Right renal pelvis (tissue), 4 donors: Measurements from ENCODE around the gene FMN2. TPM values are rescaled to one million over a fixed set of nuclear protein-coding genes. Genes with fewer than 3 reads are reported as not detected.

Source experiments
- DNase-seq, 4 donors: peaks; one replicate each; pipeline ENCODE4 v3.0.0-alpha.2; 2013; ENCODE audit warnings: low read depth in 4 of 4, low spot score in 3 of 4, missing footprints in 1 of 4
- polyA plus RNA-seq, 4 donors: library from polyadenylated mRNA; unstranded; fragments of 120-200 nt; gene quantifications; one replicate each; pipeline ENCODE4 v1.2.1, GENCODE V29; 2013; ENCODE audit not compliant: insufficient read length in 4 of 4

The FMN2 gene
- polyA plus RNA-seq, 4 donors, result 5.3 to 9.3 (median 8.0) TPM

DNA sequence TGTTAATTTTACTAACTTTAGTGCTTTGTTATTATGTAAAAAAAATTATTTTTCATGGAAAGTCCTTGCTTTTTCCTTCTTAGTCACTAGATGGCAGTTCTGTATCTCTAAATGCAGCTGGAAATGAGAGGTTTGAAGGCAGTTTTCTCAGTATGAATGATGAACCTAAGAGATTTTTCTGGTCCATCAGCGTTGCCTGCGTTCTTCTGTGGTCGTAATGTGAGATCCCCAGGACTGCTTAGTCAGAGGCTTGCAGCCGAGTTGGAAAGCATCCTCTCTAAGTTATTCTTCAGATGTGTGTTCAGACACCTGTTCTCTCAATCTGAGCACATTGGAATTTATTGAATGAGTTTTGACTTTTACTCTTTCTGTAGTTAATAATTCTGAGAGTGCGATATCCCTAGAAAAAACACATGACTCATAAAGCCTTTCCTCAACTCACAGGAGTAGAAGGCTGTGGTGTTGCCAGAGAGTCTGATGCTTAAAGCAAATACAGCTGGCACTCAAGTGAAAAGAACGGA is 99.3 kb downstream of the FMN2 start:
- DNase-seq, result peak in 3 of 4 donors; percentile 7 to 20 (median 10)

DNA sequence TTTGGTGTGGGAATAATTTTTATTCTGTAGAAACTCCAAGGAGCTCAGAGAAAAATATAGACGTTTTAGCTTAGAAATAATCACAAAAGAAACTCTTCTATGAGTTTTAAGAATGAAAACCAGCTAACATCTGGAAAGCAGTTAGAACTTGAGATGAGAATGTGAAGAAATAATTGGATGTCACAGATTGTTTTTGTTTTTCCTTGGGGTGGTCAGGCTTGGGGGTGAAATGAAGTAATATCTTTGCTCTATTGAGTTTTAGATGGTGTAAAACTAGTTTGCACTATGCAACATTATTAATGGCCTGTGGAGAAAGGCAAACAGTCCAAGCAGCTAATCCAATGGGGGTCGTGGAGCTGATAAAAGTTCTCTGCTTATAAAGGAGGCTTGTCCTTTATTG is 101.2 kb downstream of the FMN2 start:
- DNase-seq, result no peak

DNA sequence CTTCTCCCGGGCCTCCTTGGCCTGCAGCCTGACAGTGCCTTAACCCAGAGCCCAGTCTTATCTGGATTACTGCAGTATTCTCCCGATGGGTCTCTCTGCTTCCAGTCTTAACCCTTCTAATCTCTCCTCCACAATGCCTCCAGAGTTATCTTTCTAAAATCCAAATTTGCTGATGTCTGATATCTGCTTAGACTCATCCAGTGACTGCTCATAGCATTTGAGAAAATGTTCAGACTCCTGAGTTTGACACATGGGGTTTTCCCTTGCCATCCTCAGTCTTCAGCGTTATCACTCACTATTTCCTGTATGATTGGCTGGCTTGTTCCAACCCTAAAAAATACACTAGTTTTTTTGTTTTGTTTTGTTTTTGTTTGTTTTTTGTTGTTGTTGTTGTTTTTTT is 102.0 kb downstream of the FMN2 start:
- no peak for DNase-seq

DNA sequence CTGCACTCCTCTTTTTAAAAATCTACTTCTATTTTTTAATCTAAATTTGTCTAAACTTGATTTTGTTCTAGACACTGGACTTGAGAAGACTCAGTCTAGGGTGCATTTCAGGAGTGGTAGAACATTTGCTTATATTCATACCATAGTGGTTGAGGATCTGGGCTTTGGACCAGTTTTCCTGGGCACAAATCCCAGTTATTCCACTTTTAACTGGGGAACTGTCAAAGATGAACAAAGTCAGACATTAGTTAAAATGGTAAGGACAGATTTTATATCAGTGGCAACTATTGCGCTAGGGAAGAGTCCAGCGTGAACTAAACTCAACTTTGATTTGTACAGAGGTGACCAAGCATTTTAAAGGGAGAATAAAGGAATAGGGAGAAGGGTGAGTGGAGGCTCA is 102.4 kb downstream of the FMN2 start:
- no peak for DNase-seq

DNA sequence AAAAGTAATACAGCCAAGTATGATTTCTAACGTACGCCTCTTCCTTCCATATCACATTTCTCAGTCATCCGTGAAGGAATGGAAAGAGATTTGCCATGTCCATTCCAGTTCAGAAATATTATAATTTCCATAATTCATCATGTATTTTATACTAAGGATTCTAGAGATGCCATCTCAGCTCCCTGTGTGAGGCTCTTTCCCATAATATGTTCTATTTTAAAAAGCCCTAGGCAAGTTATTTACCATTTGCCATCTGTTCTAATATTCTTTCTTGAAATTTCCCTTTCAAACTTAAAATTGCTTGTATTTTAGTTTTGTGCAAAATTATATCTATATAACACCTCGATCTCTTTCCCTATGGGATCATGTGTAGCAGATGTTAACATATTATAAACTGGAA is 106.7 kb downstream of the FMN2 start:
- no peak for DNase-seq

DNA sequence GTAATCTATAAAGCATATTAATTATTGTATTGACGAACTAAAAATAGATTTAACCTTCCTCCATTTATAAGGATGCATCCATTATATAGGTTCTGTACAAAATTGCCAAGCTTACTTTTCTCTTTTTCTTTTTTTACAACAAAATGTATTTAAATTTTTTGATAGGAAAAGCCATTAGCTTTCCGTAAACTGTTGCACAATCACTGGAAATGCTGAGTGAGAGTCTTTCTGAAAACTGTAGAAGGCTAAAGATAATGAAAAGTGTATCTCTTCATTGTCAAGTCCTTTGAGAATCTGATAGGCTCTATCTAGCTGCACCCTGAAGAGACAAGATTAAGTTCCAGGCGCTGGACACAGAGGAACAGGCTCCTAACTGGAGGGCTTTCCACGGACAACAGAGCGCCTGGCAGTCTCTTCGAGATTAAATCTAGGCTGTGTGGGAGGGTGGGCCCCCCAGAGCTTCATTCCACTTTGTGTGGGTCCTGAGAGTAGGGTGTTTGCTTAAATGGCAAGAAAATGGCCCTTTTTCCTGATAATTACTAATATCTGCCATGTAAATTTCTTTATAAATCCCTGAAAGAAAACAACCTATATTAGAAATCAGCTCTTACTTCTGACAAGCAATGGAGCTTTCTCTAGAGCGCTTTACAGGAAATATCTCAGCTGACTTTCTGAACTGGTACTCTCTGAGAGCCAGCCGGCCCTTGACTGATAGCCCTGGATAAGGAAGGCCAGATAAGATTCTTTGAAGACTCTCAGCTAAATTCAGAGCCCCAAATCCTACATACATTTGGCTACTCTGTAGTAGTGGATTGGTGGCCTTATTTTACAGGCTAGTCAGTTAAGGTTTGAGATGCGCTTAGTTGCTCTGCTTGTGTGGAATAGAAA is 108.3 kb downstream of the FMN2 start:
- DNase-seq, result no peak

DNA sequence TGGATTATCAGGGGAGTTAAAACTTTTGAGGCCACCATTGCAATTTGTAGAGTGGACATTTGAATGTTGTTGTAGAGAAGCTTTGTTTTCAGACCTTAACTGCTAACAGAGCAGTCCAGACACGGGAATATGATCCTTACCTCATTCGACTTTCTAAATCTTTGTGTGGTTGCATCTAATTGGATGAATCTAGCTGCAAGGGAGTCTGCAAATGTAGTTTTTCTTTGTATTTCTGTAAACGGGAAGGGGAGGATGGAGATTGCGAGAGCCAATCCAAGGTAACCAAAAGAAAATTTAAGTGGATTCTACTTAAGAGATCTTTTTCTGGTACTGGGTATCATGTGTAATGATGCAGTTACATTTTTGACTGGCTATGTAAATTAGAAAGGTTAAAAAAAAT is 110.2 kb downstream of the FMN2 start:
- DNase-seq, result no peak

DNA sequence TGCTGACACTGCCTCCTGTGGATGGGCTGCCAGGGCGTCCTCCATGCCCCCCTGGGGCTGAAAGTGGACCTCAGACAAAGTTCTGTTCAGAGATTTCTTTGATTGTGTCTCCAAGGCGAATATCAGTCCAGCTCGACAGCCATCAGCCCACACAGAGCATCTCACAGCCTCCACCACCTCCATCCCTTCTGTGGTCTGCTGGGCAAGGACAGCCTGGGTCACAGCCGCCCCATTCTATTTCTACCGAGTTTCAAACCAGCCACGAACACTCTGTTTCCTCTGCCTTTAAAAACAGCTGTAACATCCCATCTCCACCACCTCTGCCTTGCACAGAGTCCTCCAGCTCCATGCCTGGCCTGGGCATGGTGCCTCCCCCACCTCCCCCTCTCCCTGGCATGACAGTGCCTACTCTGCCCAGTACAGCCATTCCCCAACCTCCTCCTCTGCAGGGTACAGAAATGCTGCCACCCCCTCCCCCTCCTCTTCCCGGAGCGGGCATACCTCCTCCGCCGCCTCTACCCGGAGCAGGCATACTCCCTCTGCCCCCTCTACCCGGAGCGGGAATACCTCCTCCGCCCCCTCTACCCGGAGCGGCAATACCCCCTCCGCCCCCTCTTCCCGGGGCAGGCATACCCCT is 115.5 kb downstream of the FMN2 start:
- no peak for DNase-seq

DNA sequence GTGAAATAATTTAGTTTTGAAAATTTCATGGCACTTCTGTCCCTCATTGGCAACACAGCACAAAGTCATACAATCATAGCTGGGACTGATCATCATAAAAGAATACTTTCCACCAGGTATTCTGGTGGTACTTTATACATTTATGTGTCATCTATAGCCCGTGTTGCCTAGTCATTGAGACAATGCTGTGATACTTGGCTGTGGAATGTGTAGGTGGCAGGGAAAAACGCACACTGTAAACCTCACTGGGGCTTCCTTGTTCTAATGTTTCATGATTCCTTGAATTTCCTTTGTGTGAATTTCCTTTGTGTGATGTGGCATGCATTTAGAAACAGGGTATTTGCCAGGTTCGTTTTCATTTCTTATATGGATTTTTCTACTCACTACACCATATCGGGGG is 118.3 kb downstream of the FMN2 start:
- no peak for DNase-seq

DNA sequence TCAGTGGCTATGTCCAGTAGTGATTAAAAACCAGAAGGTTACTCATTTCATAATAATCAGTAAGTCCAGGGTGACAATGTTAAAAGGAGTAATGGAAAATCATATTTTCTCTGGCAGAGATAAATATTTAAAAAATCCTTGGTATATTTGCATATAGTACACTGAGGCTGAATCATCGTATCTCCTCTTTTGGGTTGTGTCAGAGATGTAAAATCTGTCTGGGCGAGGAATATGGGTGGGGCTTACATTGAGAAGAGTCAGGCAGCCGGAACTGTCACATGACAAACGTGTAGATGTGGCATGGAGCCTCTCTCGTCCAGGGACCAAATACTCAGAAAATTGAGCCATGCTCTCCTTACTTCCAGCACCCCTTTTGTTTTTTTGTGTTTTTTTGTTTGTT is 120.9 kb downstream of the FMN2 start:
- no peak for DNase-seq

DNA sequence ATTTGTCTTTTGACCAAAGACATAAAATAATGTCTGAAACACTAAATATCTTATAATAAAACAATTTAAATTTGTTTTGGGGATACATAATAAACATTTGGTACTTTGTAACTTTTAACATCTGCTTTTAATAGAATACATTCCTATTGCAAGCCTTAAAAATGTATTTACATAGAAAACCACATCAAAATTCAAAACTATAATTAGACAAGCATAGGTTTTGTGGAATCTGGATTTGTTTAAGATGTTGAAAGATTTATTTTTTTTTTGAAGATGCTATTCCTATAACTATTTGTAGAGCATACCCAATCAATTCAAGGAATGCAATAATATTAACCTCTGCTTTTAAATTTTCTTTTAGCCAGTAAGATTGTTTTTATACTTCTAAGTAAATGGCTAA is 125.7 kb downstream of the FMN2 start:
- no peak for DNase-seq

DNA sequence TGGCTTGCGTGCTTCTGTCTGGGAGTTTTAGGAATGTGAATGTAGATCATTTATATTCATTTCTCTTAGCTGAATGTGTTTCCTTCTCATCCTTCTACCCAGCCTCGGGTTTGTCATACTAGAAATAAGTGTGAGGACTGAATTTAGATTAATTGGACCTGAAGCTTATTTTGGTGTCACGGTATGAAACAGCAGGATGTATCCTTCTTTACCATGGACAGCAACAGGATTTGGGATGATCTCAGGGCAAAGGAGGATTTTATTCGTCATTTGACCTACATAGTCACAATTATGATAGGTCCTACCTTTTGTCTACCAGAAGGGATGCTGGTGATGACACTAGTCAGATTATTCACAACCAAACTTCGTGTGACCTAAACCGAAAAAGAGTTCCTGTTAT is 127.4 kb downstream of the FMN2 start:
- no peak for DNase-seq

DNA sequence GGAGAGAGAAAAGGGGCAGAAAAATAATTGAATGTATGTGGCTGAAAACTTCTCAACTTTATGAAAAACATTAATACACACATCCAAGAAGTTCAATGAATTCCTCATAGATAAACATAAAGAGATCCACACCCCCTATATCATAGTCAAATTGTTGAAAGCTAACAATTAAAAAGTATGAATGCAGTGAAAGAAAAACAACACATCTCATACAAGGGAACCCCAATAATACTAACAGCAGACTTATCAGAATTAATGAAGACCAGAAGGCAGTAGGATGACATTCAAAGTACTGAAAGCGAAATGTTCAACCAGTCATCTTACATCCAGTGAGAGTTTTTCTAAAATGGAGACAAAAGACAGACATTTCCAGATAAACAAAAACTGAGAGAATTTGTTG is 134.4 kb downstream of the FMN2 start:
- no peak for DNase-seq

DNA sequence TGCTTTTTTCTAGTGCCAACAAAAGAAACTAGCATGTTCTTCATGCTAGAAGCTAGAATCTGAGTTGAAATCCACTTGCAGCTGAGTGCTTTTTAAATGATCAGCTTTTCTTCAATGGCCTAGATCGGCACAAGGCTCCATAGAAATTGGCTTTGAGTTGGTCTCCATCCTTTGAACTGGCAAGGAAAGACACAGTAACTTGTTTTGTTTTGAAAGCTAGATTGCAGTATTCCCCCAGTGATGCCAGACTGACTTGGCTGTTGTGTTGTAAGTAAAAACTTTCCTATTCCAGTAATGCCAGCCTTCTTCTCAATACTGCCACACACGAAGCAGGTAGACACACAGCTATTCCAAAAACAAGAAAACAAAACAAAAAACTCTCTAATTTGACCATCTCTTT is 139.1 kb downstream of the FMN2 start:
- no peak for DNase-seq

DNA sequence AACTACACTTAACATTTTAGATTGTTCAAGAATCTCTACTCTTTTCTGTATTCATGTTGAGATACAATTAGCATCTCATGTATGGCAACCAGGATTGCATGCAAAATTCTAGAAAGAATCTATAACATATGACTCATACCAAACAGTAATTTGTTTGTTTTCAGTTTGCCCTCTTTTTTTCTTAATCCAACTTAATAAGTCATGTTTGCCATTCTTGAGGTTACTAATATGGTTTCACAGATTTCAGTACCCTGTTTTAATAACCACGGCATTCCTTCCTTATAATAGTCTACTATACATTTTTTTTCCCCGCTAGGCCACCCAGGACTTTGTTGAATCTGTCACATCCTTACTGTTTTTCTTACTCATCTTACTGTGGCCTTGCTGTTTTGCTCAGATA is 140.8 kb downstream of the FMN2 start:
- DNase-seq, result no peak

DNA sequence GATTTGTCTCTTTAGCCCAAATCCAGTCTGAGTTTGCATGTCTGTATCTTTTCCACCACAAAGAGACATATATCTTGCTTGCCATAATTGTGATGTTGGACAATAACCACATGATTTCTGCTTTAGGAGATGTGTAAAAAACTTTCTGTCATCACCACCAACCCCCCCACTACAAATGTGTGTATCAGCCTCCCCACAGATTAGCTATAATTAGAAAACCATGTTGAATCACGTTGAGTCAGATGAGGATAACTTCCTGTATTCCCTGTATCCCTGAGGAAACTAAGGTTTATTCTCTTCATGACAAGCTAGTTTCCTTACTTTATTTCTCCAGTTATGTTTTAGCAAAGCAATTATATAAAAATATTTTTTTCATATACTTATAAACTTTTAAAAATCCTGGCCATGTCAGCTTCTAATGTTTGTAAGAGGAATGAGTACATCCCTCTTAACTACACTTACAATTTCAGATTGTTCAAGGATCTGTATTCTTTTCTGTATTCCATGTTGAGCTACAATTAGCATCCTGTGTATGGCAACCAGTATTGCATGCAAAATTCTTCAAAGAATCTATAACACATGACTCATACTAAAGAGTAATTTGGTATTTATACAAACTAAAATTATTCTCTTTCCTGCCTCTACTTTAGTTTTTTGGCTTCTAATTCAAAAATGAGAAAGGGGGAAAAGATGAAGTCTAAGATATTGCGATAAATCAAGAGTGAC is 143.0 kb downstream of the FMN2 start:
- DNase-seq, result no peak

DNA sequence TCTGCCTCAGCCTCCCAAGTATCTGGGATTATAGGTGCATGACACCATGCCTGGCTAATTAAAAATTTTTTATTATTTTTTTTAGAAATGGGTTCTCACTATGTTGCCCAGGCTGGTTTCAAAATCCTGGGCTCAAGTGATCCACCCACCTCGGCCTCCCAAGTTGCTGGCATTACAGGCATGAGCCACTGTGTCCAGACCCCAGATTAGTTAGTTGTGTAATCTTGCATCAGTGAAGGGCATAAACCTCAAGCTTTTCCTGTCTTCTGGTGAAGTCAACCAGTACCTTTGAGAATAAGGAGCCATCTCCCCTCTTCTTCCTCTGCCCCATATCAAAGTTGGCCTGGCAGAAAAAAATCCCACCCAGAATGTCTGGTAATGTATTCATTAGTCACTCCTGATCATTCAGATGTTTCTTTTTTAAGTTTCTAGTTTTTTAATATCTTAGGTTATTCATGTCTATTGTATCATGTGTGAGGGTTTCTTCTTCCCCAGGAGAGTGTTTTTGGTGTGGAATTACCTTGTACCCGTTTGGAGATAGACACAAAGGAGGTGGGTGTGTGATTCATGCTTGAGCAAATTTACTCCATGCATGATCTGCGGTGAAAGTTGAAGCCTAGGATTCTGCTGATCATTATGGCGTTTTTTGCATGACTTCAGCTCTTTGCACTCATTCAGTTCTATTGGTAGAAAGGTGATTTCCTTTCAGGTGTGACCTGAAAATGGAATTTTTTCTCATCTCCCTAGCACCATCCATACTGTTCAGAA is 144.0 kb downstream of the FMN2 start:
- DNase-seq, result no peak

DNA sequence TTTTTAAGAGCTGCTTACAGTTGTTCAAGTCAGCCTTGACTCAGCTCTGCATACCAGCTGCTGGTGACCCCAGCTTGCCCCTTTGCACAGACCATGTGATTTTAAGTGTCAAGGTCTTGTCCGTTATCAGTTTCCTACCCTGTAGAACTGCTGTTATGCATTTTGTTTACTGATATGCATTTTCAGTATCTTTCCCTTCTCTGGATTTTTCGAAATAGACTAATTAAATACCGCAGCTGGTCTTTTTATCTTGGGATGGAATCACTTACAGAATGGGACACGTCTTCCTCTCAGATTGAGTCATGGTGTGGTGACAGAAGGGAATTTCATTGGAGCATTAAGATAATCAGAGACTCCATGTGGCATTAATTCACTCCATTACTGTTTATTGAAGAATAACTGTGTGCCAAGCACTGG is 145.6 kb downstream of the FMN2 start:
- DNase-seq, result no peak

DNA sequence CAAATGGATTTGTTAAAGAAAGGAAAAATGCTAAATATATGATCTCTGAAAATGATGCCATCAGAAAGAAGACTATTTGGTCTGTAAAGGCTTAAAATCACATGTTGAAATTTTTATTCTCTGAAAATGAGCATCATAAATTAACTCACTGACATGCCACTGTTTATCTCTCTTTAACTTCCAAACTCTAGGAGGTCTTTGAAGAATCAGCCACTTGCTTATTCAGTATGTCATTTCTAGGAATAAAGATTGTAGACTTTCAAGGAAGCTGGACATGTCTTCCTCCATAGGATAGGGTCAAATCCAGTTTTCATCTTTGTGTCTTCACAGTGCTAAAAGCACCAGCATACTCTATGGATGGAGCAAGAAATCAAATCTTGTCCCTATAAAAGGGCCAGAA is 147.6 kb downstream of the FMN2 start:
- no peak for DNase-seq

DNA sequence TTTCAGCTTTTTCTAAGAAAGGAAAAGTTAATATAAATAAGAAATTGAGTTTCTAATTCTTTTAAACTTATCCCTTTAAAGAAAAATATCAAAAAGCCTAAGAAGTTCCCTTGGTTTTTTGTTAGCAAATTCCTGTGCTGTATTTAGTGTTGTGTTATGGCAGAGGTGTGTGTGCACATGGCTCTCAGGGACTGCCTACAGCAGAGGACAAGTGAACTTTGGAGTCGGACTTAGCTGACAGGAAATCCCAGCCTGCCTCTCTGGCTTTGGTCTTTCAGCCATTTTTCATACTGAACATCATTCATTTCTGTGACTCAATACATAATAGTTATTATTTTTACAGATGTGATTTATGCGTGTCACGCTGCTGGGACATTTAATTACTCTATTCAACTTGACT is 149.6 kb downstream of the FMN2 start:
- no peak for DNase-seq
